ENCODE data around the gene CALHM3. TPM values are rescaled to one million over a fixed set of nuclear protein-coding genes. Genes with fewer than 3 reads are reported as not detected.
A peak's percentile ranks its signal among the peaks of the same experiment; 100 is the strongest.

Gene CALHM3
- polyA plus RNA-seq, 3 donors, result 0.04 to 0.62 TPM; not detected in 1

GRCh38 chr10:103502849-103503660 is 24.0 kb upstream of the CALHM3 start:
- H3K4me1 Mint-ChIP-seq, result peaks cover 7% of the 10 kb centered on the region

GRCh38 chr10:103501186-103501585 is 22.1 kb upstream of the CALHM3 start:
- H3K4me3 Mint-ChIP-seq, result peak overlapping the region in 1 of 2 donors; percentile 5
- no peak overlapping the region for H3K4me2 ChIP-seq (replicated peaks; ENCODE audit: extremely low read depth, low read length, poor library complexity, severe bottlenecking)
- 89% methylated on average over 2 of the region's 3 CpGs for WGBS (ENCODE audit: insufficient coverage)
- no peak overlapping the region for H3K27ac ChIP-seq (ENCODE audit: low read depth in 1 of 2, low read length in 2 of 2)
- no peak overlapping the region for H3K4me3 ChIP-seq (replicated peaks in 1 of 3; ENCODE audit: low read depth in 2 of 3, low read length in 3 of 3)
- peaks cover 7% of the 10 kb centered on the region for H3K4me1 Mint-ChIP-seq
- H3K27me3 ChIP-seq (ENCODE audit: control insufficient read depth in 2 of 2, insufficient read depth in 2 of 2, low read length in 2 of 2), result peaks cover 4 to 16% of the 10 kb centered on the region in 2 donors
- H3K79me2 ChIP-seq (ENCODE audit: insufficient read depth, low read length), result no peaks in the 10 kb centered on the region
- H3K4me1 ChIP-seq (ENCODE audit: control insufficient read depth in 1 of 2, insufficient read depth in 2 of 2, low read length in 2 of 2), result peaks cover 0 to 7% of the 10 kb centered on the region in 2 donors
- H3K9me3 ChIP-seq (replicated peaks in 1 of 2; ENCODE audit: control insufficient read depth in 1 of 2, insufficient read depth in 1 of 2, low read length in 2 of 2), result no peaks in the 10 kb centered on the region
- H3K9ac ChIP-seq (ENCODE audit: insufficient read depth, low read length, poor library complexity, severe bottlenecking), result no peak overlapping the region
- H3K9me3 Mint-ChIP-seq, result peaks cover 0 to 1% (median 0%) of the 10 kb centered on the region in 7 donors
- no peak for DNase-seq
- no peaks in the 10 kb centered on the region for H3K36me3 Mint-ChIP-seq
- no peak overlapping the region for H2AFZ ChIP-seq (ENCODE audit: insufficient read depth, low read depth, low read length, poor library complexity, severe bottlenecking)
- H3K27ac Mint-ChIP-seq, result no peak overlapping the region
- no peaks in the 10 kb centered on the region for H4K20me1 ChIP-seq (ENCODE audit: insufficient read depth, low read length)
- peaks cover 26 to 40% (median 31%) of the 10 kb centered on the region in 3 donors for H3K27me3 Mint-ChIP-seq (ENCODE audit: low read depth in 3 of 3)
- intact Hi-C loops (cut with micrococcal nuclease), result no loop called here
- no peak for TF ChIP-seq CTCF (IDR thresholded peaks at IDR 0.05)
- H3K36me3 ChIP-seq (replicated peaks in 1 of 2; ENCODE audit: control insufficient read depth in 1 of 2, insufficient read depth in 2 of 2, low read length in 2 of 2), result no peaks in the 10 kb centered on the region

More at GRCh38 chr10:103502849-103503660, 24.0 kb upstream of the CALHM3 start:
- TF ChIP-seq CTCF (IDR thresholded peaks at IDR 0.05), result no peak
- Histone ChIP-seq H3K4me2 (replicated peaks; ENCODE audit: extremely low read depth, low read length, poor library complexity, severe bottlenecking) (no peak overlapping the region), H3K27ac (ENCODE audit: low read depth in 1 of 2, low read length in 2 of 2) (no peak overlapping the region), H3K4me1 (ENCODE audit: control insufficient read depth in 1 of 2, insufficient read depth in 2 of 2, low read length in 2 of 2) (peaks cover 0 to 7% of the 10 kb centered on the region in 2 donors), H3K4me3 (replicated peaks in 1 of 3; ENCODE audit: low read depth in 2 of 3, low read length in 3 of 3) (no peak overlapping the region), H3K9me3 (replicated peaks in 1 of 2; ENCODE audit: control insufficient read depth in 1 of 2, insufficient read depth in 1 of 2, low read length in 2 of 2) (no peaks in the 10 kb centered on the region), H2AFZ (ENCODE audit: insufficient read depth, low read depth, low read length, poor library complexity, severe bottlenecking) (no peak overlapping the region), H3K9ac (ENCODE audit: insufficient read depth, low read length, poor library complexity, severe bottlenecking) (no peak overlapping the region), H3K27me3 (ENCODE audit: control insufficient read depth in 2 of 2, insufficient read depth in 2 of 2, low read length in 2 of 2) (no peaks in the 10 kb centered on the region), H3K79me2 (ENCODE audit: insufficient read depth, low read length) (no peaks in the 10 kb centered on the region), H4K20me1 (ENCODE audit: insufficient read depth, low read length) (no peaks in the 10 kb centered on the region), H3K36me3 (replicated peaks in 1 of 2; ENCODE audit: control insufficient read depth in 1 of 2, insufficient read depth in 2 of 2, low read length in 2 of 2) (no peaks in the 10 kb centered on the region)
- no peak overlapping the region for H3K27ac Mint-ChIP-seq
- H3K9me3 Mint-ChIP-seq, result no peaks in the 10 kb centered on the region
- intact Hi-C loops (cut with micrococcal nuclease), result no loop called here
- H3K4me3 Mint-ChIP-seq, result no peak overlapping the region
- DNase-seq, result no peak
- H3K36me3 Mint-ChIP-seq, result no peaks in the 10 kb centered on the region
- H3K27me3 Mint-ChIP-seq (ENCODE audit: low read depth in 3 of 3), result peaks cover 13 to 26% (median 21%) of the 10 kb centered on the region in 3 donors
- WGBS (ENCODE audit: insufficient coverage), result 49% methylated on average over 8 of the region's 13 CpGs

Data from CD14-positive monocyte (primary cell).